ENCODE measurements around the gene PCNX4.

The PCNX4 gene

DNA sequence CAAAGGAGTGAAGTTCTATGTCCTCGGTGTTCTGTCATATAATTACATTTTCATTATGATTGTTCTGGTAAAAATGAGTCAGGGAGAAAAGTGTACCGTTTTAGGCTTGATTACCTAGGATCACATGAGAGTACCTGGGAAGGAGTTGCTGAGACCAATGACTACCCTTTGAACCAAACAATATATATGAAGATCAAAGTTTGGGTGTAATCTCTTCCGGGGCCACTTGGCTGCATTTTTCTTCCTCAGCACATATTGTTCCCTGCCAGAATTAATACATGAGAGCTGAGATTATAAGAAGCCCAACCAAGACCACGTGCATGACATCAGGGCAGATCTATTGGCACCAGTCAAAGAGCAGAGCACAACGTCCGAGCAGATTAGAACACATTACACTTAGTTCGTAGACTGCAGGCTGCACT is 114.5 kb downstream of the PCNX4 start:
- DNase-seq (ENCODE audit: low read depth): no peak

DNA sequence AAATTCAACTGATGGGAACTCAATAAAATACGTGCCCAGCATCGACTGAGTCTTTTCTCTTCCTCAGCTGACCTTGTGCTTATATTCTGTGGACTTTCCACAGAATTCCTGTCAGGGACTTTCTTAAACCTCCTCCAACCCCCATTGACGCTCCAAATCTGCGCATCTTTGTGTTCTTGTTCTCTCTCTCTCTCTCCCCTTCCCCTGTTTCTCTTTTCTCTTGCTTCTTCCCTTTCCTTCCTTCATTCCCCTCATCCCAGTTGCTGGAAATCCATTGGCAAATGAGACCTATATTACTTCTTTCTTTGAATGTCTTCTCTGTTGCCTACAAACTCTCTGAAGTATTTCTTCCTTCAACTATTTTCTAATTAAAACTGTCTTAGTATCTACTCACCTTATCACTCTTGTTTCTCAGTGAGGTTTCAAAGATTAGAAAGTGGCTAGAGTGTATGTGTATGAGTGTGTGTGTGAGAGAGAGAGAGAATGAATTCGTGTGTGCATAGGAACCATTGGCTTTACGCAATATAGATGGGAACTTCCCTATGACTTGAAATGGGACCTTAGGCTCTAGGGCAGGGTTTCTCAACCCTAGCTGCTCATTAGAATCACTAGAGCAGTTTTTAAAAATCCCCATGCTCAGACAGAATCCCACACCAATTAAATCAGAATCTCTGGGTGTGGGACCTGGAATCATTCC is 115.3 kb downstream of the PCNX4 start:
- DNase-seq (ENCODE audit: low read depth): no peak

DNA sequence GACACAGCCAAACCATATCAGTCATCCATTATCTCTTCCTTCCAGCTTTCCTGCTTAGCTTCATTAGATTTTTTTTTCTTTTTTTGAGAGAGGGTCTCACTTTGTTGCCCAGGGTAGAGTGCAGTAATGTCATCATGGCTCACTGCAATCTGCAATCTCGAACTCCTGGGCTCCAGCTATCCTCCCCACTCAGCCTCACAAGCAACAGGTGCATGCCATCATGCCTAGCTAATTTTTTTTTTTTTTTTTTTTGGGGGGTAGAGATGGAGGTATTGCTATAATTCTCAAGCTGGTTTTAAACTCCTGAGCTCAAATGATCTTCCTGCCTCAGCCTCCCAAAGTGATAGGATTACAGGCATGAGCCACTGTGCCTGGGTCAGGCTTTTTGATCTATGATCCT is 119.0 kb downstream of the PCNX4 start:
- no peak for DNase-seq (ENCODE audit: low read depth)

DNA sequence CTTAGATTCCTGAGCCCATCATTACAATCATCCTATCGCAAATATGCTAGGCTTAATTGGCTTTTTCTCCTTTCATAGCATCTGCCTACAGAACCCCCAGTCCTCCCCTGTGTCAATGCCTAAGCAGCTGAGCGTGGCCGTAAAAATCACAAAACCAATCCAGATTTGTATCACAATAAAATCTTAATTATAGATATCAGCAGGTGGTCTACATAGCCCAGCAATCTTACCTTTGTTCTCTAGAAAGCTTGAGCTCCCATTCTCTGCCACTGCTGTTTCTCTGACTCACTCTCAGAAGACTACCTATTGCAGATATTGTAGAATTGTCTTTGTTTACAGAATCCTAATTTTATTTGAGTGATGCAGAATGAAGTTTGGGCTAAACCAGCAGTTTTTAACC is 119.4 kb downstream of the PCNX4 start:
- no peak for DNase-seq (ENCODE audit: low read depth)

DNA sequence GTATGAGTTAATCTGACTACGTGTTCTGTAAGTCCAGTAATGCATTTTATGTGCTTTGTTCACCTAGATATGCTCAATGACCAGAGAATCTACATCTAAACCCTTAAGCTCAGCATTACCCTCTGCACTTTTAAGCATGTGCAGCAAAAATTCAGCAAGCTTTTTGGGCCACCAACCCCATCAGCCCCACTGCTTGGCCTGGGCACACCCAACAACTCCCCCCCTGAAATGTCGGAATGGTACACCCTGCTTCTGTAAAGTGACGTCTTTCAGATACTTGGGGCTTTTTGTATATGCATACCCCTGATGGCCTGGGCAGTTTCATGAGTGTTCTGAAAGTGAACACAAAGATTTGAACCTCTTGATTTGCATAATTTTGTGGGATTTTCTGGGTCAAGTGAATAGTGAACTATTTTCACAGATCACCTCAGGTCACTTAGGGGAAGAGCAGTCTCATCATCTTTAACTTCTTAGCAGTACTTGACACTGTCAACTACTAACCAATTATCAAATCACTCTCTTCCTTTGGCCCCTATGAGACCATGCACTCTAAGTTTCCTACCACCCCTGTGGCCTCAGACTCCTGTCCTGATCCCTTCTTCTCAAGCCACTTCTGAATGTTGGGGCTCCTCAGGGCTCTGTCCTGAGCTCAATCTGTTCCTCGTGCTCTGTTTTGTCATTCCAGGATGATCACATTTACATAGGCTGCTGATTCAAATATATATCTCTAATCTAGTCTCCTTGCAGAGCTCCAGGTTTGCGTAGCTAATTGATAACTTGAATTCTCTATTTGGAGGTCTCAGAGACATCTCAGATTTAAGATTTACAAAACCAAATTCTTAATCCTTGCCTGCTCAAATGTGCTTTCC is 121.0 kb downstream of the PCNX4 start:
- DNase-seq (ENCODE audit: low read depth): no peak

DNA sequence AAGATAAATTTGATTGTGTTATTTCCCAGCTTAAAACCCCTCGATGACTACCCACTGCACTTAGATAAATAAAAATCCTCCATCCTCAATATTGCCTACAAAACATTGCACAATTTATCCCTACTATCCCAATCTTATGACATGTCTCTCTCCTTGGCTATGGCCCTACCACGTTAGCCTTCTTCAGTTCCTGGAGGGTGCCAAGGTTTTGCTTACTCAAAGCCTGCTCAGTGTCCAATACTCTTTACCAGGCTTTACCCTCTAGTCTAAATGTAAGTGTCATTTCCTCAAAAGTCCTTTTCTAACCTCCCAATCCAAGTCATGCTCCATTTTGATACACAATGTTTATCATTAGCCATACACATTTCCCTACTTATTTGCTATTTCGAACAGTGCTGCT is 122.3 kb downstream of the PCNX4 start:
- no peak for DNase-seq (ENCODE audit: low read depth)

DNA sequence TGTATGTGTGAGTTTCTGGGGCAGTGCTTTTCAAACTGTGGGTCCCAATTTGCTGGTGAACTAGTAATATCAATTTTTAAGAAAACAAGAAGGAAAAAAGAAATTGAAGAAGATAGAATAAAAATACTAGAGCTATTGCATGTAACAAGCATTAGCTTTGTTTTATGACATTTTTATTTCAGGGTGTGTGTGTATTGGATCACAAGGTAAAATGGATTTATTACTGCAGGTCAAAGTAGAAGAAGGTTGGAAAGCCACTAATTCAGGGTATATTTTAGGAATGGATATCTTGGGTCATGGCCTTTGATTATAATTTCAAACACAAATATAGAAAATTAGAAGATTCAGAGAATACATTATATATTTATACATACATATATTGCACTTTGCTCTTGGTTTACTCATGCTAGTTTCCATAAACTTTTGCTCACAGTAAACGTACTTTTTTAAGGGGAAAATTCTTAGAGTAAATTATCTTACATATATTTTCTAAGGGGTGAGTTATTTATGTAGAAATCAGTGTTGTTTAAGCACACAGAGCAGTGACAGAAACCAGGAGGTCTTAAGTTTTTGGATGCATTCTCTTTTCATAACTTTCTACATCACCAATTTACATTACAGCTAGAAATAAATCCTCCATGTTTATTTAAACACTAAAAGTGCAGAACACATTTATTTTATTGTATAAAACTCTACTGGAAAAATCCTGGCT is 122.8 kb downstream of the PCNX4 start:
- no peak for DNase-seq (ENCODE audit: low read depth)

DNA sequence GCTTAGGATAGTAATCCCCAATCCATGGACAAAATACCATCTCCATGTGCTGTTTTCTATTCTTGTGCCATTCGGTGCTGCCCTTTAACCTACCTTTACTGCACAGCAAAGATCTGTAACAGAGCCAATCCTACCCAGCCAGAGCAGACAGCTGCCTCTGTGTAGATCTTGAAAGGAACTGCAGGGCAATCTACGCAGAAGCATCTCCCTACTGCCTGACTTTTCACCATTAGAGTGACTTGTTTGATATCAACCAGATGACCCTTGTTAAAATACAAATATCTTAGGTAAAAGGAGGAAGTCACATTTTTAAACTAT is 123.4 kb downstream of the PCNX4 start:
- no peak for DNase-seq (ENCODE audit: low read depth)

DNA sequence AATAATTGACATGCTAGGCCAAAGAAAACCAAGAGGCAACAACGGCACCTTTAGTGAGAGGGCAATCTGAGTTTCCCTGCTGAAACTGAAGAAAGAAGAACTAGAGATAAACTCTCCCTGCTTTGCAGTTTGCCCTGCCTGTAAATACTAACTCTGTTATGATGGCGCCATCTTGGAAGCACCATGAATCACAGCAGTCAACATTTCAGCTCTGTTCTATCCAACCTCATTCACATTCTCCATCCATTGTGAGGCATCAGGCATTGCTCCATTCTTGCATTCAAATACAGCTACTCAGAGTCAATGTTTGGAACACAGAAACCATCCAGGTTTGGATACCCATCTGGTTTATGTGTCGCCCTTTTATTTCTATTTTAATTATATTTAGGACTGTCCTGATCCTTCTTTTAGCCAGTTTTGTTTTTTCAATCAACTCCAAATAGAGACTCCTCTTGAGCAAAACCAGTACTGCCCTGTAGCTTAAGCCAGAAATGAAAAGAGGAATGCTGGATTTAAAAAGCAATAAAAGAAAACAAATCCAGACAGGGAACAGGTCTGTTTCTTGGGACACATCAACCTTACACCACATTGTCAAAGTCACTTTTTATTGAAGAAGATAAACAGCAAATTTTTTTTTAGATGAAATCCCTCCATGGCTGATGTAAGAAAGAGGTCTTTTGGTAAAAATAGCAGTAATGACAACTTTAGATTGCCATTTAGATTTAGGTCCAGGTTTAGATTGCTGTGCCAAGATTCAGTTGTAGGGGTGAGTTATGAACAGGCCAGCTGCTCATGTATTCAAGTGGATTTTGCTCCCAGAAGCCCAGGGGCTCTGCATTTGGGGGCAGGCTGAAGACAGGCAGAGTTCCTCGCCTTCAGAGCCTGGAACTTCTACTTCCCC is 124.0 kb downstream of the PCNX4 start:
- DNase-seq (ENCODE audit: low read depth): no peak

DNA sequence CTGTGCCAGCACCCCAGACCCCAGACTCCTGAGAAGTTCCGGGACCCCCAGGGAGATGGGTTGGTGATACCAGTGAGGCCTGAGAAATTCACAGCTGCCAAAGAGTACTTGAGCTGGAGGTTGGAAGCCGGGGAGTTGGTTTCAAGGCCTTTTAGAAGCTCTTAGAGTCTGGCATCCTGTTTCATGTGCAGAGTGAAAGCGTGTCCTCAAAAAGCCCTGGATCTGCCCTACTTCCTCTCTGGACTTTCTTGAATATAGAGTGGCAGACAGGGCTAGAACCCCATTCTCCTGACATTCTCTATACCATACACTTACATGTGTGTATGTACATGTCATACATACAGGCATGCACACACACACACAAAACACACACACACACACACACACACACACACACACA is 126.0 kb downstream of the PCNX4 start:
- DNase-seq (ENCODE audit: low read depth): no peak
